ENCODE measurements around the gene NBAS.

The NBAS gene

GRCh38 chr2:15388406-15389325 lies 172.5 kb downstream of the NBAS start:
- DNase-seq (ENCODE audit: low read depth): no peak
- no peak overlapping the region for H3K4me3 ChIP-seq (ENCODE audit: low read depth, low read length)
- in situ Hi-C loops (cut with HindIII; ENCODE audit: low sequenced_read_pairs): no loop called here
- TF ChIP-seq, protein P1, sequence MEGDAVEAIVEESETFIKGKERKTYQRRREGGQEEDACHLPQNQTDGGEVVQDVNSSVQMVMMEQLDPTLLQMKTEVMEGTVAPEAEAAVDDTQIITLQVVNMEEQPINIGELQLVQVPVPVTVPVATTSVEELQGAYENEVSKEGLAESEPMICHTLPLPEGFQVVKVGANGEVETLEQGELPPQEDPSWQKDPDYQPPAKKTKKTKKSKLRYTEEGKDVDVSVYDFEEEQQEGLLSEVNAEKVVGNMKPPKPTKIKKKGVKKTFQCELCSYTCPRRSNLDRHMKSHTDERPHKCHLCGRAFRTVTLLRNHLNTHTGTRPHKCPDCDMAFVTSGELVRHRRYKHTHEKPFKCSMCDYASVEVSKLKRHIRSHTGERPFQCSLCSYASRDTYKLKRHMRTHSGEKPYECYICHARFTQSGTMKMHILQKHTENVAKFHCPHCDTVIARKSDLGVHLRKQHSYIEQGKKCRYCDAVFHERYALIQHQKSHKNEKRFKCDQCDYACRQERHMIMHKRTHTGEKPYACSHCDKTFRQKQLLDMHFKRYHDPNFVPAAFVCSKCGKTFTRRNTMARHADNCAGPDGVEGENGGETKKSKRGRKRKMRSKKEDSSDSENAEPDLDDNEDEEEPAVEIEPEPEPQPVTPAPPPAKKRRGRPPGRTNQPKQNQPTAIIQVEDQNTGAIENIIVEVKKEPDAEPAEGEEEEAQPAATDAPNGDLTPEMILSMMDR (IDR thresholded peaks at IDR 0.05; ENCODE audit: low read depth, low read length, missing control alignments): no peak

DNA sequence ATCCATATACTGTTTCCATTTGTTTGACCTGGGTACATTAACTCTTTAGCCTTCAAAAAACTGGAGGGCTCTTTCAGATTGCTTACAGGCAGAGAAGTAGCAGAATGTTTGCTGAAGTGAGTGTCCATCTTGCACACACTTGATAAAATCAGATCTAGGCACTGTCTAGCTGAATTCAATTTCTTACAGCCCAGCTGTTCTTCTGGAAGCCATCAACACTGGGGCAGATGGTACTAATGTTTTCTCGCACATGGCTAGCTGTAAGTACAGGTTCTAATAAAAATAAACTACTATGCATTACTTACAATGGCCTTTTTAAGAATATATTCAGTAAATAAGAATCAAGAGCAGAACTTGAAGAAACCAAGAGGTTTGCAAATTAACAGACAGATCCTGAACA lies 175.9 kb downstream of the NBAS start:
- TF ChIP-seq, protein P1 (IDR thresholded peaks at IDR 0.05; ENCODE audit: low read depth, low read length, missing control alignments): no peak
- no peak for DNase-seq (ENCODE audit: low read depth)
- in situ Hi-C loops (cut with HindIII; ENCODE audit: low sequenced_read_pairs): no loop called here
- H3K4me3 ChIP-seq (ENCODE audit: low read depth, low read length): no peak overlapping the region

DNA sequence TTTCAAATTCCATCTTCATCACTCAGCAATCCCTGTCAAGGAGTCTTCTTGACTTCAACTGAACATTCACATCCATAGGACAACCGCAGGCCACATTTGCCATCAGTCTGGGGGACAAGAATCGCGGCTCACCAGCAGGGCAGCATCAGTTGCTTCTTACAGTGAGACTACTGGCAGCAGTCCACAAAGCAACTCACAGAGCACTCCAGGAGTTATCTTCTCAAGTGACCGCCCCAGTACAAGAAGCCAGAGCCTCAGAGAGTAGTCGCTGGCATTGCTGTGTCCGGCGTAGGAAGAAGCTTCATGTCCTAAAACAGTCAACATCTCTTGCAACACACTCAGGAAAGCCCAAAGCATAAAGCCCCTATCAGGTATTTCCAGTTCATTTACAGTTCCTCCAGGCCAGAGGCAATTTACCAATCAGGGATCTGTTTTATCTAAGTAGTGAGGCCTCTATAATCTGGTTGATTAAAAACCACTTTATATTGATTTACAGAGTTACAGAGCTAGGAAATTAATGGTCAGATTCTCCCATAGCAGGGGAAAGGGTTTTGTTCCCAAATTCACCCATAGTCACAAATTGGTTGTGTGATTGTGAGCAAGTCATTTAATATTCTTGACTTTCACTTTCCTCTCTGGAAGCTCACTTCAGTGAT lies 177.3 kb downstream of the NBAS start:
- no peak overlapping the region for H3K4me3 ChIP-seq (ENCODE audit: low read depth, low read length)
- TF ChIP-seq, protein P1 (IDR thresholded peaks at IDR 0.05; ENCODE audit: low read depth, low read length, missing control alignments): no peak
- DNase-seq (ENCODE audit: low read depth): no peak
- in situ Hi-C loops (cut with HindIII; ENCODE audit: low sequenced_read_pairs): no loop called here

GRCh38 chr2:15378148-15378908 lies 182.8 kb downstream of the NBAS start:
- DNase-seq (ENCODE audit: low read depth): no peak
- no peak overlapping the region for H3K4me3 ChIP-seq (ENCODE audit: low read depth, low read length)
- in situ Hi-C loops (cut with HindIII; ENCODE audit: low sequenced_read_pairs): no loop called here
- TF ChIP-seq, protein P1 (IDR thresholded peaks at IDR 0.05; ENCODE audit: low read depth, low read length, missing control alignments): no peak

GRCh38 chr2:15377202-15377601 lies 183.9 kb downstream of the NBAS start:
- no peak overlapping the region for H3K4me3 ChIP-seq (ENCODE audit: low read depth, low read length)
- DNase-seq (ENCODE audit: low read depth): no peak
- in situ Hi-C loops (cut with HindIII; ENCODE audit: low sequenced_read_pairs): no loop called here
- TF ChIP-seq, protein P1 (IDR thresholded peaks at IDR 0.05; ENCODE audit: low read depth, low read length, missing control alignments): no peak

DNA sequence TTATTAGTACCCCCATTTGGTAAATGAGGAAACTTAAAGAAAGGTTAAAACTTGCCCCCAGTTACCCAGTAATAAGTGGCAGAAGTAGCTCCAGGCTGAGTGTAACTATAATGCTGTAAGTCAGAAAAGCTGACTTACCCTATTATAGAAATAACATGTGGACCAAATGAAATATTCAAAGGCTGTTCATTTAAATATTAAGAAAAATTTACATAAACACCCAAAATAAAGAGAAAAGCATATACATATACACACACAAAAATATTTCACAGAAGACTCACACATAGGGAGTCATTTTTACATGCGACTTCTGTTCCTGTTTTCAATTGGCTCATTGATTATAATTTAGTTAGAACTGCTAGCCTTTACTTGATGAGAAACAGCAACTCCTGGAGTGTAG lies 189.1 kb downstream of the NBAS start:
- in situ Hi-C loops (cut with HindIII; ENCODE audit: low sequenced_read_pairs): no loop called here
- no peak for DNase-seq (ENCODE audit: low read depth)
- no peak overlapping the region for H3K4me3 ChIP-seq (ENCODE audit: low read depth, low read length)
- TF ChIP-seq, protein P1 (IDR thresholded peaks at IDR 0.05; ENCODE audit: low read depth, low read length, missing control alignments): no peak
